ENCODE data around the gene PCDHB1.

DNA sequence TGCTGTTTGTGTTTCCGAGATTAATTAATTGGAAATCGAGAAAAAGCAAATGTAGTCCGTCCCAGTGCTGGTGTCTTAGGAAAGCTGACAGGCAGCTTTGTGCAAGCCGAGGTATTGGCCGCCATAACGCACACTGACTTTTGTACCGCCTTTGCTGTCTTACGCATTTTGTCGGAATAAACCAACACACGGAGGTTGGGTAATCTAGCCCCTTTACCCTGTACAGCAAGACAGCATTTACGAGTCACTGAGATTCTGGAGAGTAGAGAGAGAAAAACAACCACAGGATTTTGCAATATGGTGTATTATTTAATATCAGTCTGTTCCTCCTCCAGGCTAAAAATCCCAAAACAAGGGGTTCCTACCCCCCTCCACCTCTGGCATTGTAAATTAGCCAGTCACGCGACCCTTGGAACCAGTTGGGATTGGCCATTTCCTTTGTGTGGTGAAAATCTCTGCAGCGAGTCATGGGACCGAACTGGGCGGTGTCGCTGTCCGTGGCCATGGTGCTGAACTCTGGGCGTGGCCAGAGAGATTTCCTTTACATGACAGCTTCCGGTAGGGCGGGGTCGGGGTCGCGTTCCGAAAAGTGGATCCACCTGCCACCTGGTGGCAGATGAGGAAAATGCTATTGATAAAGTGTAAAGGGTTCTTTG is 10.3 kb upstream of the PCDHB1 start:
- TF ChIP-seq, protein P1, sequence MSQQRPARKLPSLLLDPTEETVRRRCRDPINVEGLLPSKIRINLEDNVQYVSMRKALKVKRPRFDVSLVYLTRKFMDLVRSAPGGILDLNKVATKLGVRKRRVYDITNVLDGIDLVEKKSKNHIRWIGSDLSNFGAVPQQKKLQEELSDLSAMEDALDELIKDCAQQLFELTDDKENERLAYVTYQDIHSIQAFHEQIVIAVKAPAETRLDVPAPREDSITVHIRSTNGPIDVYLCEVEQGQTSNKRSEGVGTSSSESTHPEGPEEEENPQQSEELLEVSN (IDR thresholded peaks at IDR 0.05; ENCODE audit: borderline replicate concordance in 1 of 2, extremely low read depth in 1 of 2, insufficient read depth in 1 of 2, insufficient read length in 1 of 2, low read depth in 1 of 2, low read length in 1 of 2, poor library complexity in 1 of 2, severe bottlenecking in 1 of 2), result no peak
- TF ChIP-seq MEF2A (IDR thresholded peaks at IDR 0.05; ENCODE audit: control insufficient read depth, low read depth, low read length), result no peak
- TF ChIP-seq EZH2 (IDR thresholded peaks at IDR 0.05; ENCODE audit: borderline replicate concordance, low read depth, low read length), result no peak
- TF ChIP-seq CBX1 (IDR thresholded peaks at IDR 0.05; ENCODE audit: low read depth), result peak; percentile 78
- TF ChIP-seq CREM (IDR thresholded peaks at IDR 0.05; ENCODE audit: low read depth), result peak; percentile 74
- TF ChIP-seq ZNF436 (CRISPR knock-in tag; IDR thresholded peaks at IDR 0.05), result no peak
- TF ChIP-seq ZNF274 (IDR thresholded peaks at IDR 0.05; ENCODE audit: borderline replicate concordance, low read depth, low read length), result no peak
- TF ChIP-seq, protein P2, sequence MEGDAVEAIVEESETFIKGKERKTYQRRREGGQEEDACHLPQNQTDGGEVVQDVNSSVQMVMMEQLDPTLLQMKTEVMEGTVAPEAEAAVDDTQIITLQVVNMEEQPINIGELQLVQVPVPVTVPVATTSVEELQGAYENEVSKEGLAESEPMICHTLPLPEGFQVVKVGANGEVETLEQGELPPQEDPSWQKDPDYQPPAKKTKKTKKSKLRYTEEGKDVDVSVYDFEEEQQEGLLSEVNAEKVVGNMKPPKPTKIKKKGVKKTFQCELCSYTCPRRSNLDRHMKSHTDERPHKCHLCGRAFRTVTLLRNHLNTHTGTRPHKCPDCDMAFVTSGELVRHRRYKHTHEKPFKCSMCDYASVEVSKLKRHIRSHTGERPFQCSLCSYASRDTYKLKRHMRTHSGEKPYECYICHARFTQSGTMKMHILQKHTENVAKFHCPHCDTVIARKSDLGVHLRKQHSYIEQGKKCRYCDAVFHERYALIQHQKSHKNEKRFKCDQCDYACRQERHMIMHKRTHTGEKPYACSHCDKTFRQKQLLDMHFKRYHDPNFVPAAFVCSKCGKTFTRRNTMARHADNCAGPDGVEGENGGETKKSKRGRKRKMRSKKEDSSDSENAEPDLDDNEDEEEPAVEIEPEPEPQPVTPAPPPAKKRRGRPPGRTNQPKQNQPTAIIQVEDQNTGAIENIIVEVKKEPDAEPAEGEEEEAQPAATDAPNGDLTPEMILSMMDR (IDR thresholded peaks at IDR 0.05 in 2 of 3, conservative IDR thresholded peaks at IDR 0.05 in 1 of 3; ENCODE audit: insufficient read depth in 2 of 3, low read depth in 1 of 3, low read length in 3 of 3), result peak; percentile 57 to 62 (median 61)
- no peak for TF ChIP-seq JUNB (CRISPR knock-in tag; conservative IDR thresholded peaks at IDR 0.05)
- TF ChIP-seq FOS (IDR thresholded peaks at IDR 0.05; ENCODE audit: extremely low read depth, insufficient read length), result no peak
- peak in 1 of 2 experiments; percentile 88; a peak in 2 of 4 replicates for TF ChIP-seq RCOR1 (IDR thresholded peaks at IDR 0.05; ENCODE audit: borderline replicate concordance in 1 of 2, low read depth in 2 of 2, low read length in 2 of 2)

All from K562 (cell line).